ENCODE measurements around the gene ZNF341.
A peak's percentile ranks its signal among the peaks of the same experiment; 100 is the strongest.

ZNF341 gene

GRCh38 chr20:33703498-33704137 is 28.2 kb upstream of the ZNF341 start:
- DNase-seq: no peak

GRCh38 chr20:33704197-33704924 is 27.4 kb upstream of the ZNF341 start:
- DNase-seq: no peak

GRCh38 chr20:33707668-33708067 is 24.1 kb upstream of the ZNF341 start:
- DNase-seq: no peak

GRCh38 chr20:33709398-33709797 is 22.4 kb upstream of the ZNF341 start:
- DNase-seq: no peak

- DNase-seq: no peak
These were observed 21.8 kb upstream of the ZNF341 start for GRCh38 chr20:33709905-33710541.

GRCh38 chr20:33710681-33711445 is 20.9 kb upstream of the ZNF341 start:
- no peak for DNase-seq

- no peak for DNase-seq
These were observed 20.4 kb upstream of the ZNF341 start for GRCh38 chr20:33711446-33711738.

GRCh38 chr20:33713865-33714367 is 17.9 kb upstream of the ZNF341 start:
- no peak for DNase-seq

GRCh38 chr20:33716498-33716897 is 15.3 kb upstream of the ZNF341 start:
- DNase-seq: no peak

GRCh38 chr20:33719277-33719988 is 12.4 kb upstream of the ZNF341 start:
- DNase-seq: no peak

- peak; percentile 67 to 74 for DNase-seq
These were observed 11.6 kb upstream of the ZNF341 start, which contains the start of gene PXMP4 for GRCh38 chr20:33719989-33720709. TSS of gene PXMP4 (minus strand) at chr20:33720310. CDS start at chr20:33720207, 103 bp downstream.

- DNase-seq: no peak
These were observed 10.2 kb upstream of the ZNF341 start for GRCh38 chr20:33721391-33722140.

GRCh38 chr20:33724439-33725094 is 7.2 kb upstream of the ZNF341 start:
- no peak for DNase-seq

GRCh38 chr20:33725607-33726264 is 6.1 kb upstream of the ZNF341 start:
- DNase-seq: no peak

- DNase-seq: no peak
These were observed 4.7 kb upstream of the ZNF341 start for GRCh38 chr20:33727115-33727479.

GRCh38 chr20:33727806-33728205 is 4.0 kb upstream of the ZNF341 start:
- no peak for DNase-seq

- DNase-seq: no peak
These were observed 3.3 kb upstream of the ZNF341 start for GRCh38 chr20:33728463-33728862.

GRCh38 chr20:33729101-33729500 is 2.7 kb upstream of the ZNF341 start:
- no peak for DNase-seq

- DNase-seq: no peak
These were observed 677 bp upstream of the ZNF341 start for GRCh38 chr20:33730946-33731692.

Measured in stimulated activated CD4-positive, alpha-beta T cell treated with anti-CD3 and anti-CD28 coated beads, Interleukin-2, amount 100 ng/mL, for 48 hours (primary cell).